Activated naive CD4-positive, alpha-beta T cell treated with anti-CD3 and anti-CD28 coated beads, Interleukin-2, amount 50 U/mL, for 24 hours (primary cell): Measurements from ENCODE around the gene PSMB5.

Experiments
- H3K27ac Mint-ChIP-seq: one replicate; pipeline ENCODE4 v1.8.0; 2021; ENCODE audit warnings: mild to moderate bottlenecking, mixed read lengths
- H3K27me3 Mint-ChIP-seq: one replicate; pipeline ENCODE4 v1.8.0; 2021; ENCODE audit warnings: mixed read lengths
- H3K36me3 Mint-ChIP-seq: one replicate; pipeline ENCODE4 v1.8.0; 2021; ENCODE audit warnings: mixed read lengths
- H3K4me1 Mint-ChIP-seq: one replicate; pipeline ENCODE4 v1.8.0; 2021; ENCODE audit warnings: mixed read lengths
- H3K4me3 Mint-ChIP-seq: one replicate; pipeline ENCODE4 v1.8.0; 2021; ENCODE audit warnings: mild to moderate bottlenecking, mixed read lengths
- H3K9me3 Mint-ChIP-seq: one replicate; pipeline ENCODE4 v1.8.0; 2021; ENCODE audit warnings: mixed read lengths

The PSMB5 gene

GRCh38 chr14:23066855-23067744 lies 32.4 kb upstream of the PSMB5 start:
- no peaks in the 10 kb centered on the region for H3K9me3 Mint-ChIP-seq
- H3K27ac Mint-ChIP-seq, result no peak overlapping the region
- H3K36me3 Mint-ChIP-seq, result peaks cover 21% of the 10 kb centered on the region
- H3K4me3 Mint-ChIP-seq, result no peak overlapping the region
- H3K4me1 Mint-ChIP-seq, result peaks cover 34% of the 10 kb centered on the region
- H3K27me3 Mint-ChIP-seq, result no peaks in the 10 kb centered on the region

- Mint-ChIP-seq H3K9me3 (no peaks in the 10 kb centered on the region), H3K4me3 (no peak overlapping the region), H3K27ac (no peak overlapping the region), H3K4me1 (peaks cover 27% of the 10 kb centered on the region), H3K27me3 (no peaks in the 10 kb centered on the region), H3K36me3 (peaks cover 19% of the 10 kb centered on the region)
These were observed 31.7 kb upstream of the PSMB5 start for GRCh38 chr14:23066368-23066767.

- no peaks in the 10 kb centered on the region for H3K27me3 Mint-ChIP-seq
- H3K4me1 Mint-ChIP-seq, result peaks cover 10% of the 10 kb centered on the region
- H3K9me3 Mint-ChIP-seq, result no peaks in the 10 kb centered on the region
- H3K4me3 Mint-ChIP-seq, result no peak overlapping the region
- peaks cover 19% of the 10 kb centered on the region for H3K36me3 Mint-ChIP-seq
- H3K27ac Mint-ChIP-seq, result no peak overlapping the region
These were observed 28.9 kb upstream of the PSMB5 start for GRCh38 chr14:23063601-23064000.

GRCh38 chr14:23062002-23062401 lies 27.3 kb upstream of the PSMB5 start:
- no peak overlapping the region for H3K27ac Mint-ChIP-seq

GRCh38 chr14:23060536-23061260 lies 26.0 kb upstream of the PSMB5 start:
- Mint-ChIP-seq H3K4me1 (peaks cover 20% of the 10 kb centered on the region), H3K36me3 (peaks cover 17% of the 10 kb centered on the region), H3K4me3 (no peak overlapping the region), H3K27me3 (no peaks in the 10 kb centered on the region), H3K27ac (no peak overlapping the region), H3K9me3 (no peaks in the 10 kb centered on the region)

More at GRCh38 chr14:23062002-23062401, 27.3 kb upstream of the PSMB5 start:
- H3K36me3 Mint-ChIP-seq, result peaks cover 21% of the 10 kb centered on the region
- no peaks in the 10 kb centered on the region for H3K9me3 Mint-ChIP-seq
- no peak overlapping the region for H3K4me3 Mint-ChIP-seq
- H3K27me3 Mint-ChIP-seq, result no peaks in the 10 kb centered on the region
- peaks cover 12% of the 10 kb centered on the region for H3K4me1 Mint-ChIP-seq

DNA sequence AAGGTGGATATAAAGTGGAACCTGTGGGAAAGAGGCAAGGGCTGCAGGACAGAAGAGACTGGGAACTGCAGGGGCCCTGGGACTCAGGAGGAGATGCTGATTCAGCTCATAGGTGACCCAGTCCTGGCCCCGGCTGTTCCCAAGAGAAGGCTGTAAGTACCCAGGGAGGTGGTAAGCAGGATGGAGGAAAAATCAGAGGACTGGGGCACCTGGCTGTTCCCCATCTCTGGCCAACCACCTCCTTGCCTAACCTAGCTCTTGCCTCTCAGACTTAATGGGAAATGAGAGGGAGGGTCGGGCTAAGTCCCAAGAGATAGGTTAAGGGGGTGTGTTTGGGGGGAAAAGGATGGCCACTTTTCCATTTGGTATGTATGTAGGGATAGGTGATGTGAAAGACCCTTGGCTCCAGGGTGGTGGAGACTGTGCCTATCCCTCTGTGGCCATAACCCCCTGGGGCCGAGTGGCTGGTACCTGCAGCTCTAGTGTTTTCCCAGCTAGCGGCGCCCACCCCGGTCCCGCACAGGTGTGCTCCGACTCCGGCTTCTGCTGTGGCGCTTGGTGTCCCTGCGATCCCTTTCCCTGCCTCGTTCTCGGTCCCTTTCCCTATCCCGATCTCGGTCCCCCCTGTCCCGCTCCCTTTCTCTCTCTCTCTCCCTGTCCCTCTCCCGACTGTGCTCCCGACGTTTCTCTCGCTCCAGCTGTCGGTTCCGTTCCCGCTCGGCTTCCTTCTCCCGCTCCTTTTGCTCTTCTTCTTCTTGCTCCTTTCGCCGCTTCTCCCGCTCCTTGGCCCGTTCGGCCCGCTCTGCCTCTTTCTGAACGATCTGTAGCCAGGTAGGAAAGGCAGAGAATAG lies 24.2 kb upstream of the PSMB5 start:
- Mint-ChIP-seq H3K9me3 (no peaks in the 10 kb centered on the region), H3K36me3 (peaks cover 12% of the 10 kb centered on the region), H3K27me3 (no peaks in the 10 kb centered on the region), H3K4me3 (no peak overlapping the region), H3K27ac (no peak overlapping the region), H3K4me1 (peaks cover 18% of the 10 kb centered on the region)

- peak overlapping the region; percentile 23 for H3K27ac Mint-ChIP-seq
- no peaks in the 10 kb centered on the region for H3K27me3 Mint-ChIP-seq
- peaks cover 10% of the 10 kb centered on the region for H3K36me3 Mint-ChIP-seq
- peak overlapping the region; percentile 84 for H3K4me3 Mint-ChIP-seq
- no peaks in the 10 kb centered on the region for H3K9me3 Mint-ChIP-seq
- H3K4me1 Mint-ChIP-seq, result peaks cover 18% of the 10 kb centered on the region
These were observed 23.3 kb upstream of the PSMB5 start for GRCh38 chr14:23057757-23058653.

- peaks cover 18% of the 10 kb centered on the region for H3K4me1 Mint-ChIP-seq
- H3K27ac Mint-ChIP-seq, result peak within 1 kb of the TSS; percentile 71
- H3K36me3 Mint-ChIP-seq, result peaks cover 8% of the 10 kb centered on the region
- no peaks in the 10 kb centered on the region for H3K9me3 Mint-ChIP-seq
- H3K4me3 Mint-ChIP-seq, result peak within 1 kb of the TSS; percentile 87
- H3K27me3 Mint-ChIP-seq, result no peaks in the 10 kb centered on the region
These were observed 22.5 kb upstream of the PSMB5 start, which contains the start of gene CDH24 for GRCh38 chr14:23056956-23057756. Gene CDH24 (minus strand): TSS chr14:23057520. CDS start chr14:23055733, 1,787 bp downstream.

DNA sequence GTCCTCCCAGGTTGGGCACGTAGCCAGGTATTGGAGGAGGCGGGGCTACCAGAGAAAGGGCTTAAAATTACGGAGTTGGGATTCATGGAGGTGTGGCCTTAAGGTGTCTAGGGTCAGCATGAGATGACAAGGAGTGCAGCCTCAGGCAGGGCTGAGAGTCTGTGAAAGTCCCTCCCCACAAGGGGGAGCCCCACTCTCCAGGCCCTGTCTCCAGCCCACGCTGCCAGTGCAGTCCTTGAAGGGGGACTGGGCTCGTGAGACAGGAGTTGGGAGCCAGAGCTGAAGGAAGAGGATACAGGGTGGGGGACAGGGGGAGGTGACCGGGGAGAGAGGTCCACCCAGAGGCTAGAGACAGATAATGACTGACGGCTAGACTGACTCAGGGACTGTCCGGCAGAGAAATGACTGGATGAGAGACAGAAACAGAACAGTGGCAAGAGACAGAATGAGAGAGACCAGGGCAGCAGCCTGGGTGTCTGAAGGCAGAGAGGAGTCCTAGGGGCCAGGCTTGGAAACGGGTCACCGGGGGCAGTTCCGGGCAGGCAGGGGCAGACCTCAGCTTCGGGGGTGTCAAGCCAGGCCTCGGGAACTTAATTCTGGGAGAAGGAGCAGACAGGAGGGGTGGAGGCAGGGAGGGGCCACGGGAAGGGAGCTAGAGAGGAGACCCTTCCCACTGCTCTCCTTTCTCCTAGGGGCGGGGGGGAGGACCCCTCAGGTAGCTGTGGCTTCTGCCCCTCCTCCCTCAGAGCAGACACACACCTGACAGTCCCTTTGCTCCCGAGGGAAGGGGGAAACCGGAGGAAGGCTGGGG lies 21.6 kb upstream of the PSMB5 start:
- Mint-ChIP-seq H3K9me3 (no peaks in the 10 kb centered on the region), H3K36me3 (peaks cover 6% of the 10 kb centered on the region), H3K4me3 (peak overlapping the region; percentile 87), H3K27ac (peak overlapping the region; percentile 71), H3K27me3 (no peaks in the 10 kb centered on the region), H3K4me1 (peaks cover 18% of the 10 kb centered on the region)

GRCh38 chr14:23055621-23056144 lies 21.0 kb upstream of the PSMB5 start:
- no peaks in the 10 kb centered on the region for H3K27me3 Mint-ChIP-seq
- peak overlapping the region; percentile 71 for H3K27ac Mint-ChIP-seq
- H3K36me3 Mint-ChIP-seq, result peaks cover 2% of the 10 kb centered on the region
- peak overlapping the region; percentile 87 for H3K4me3 Mint-ChIP-seq
- no peaks in the 10 kb centered on the region for H3K9me3 Mint-ChIP-seq
- peaks cover 18% of the 10 kb centered on the region for H3K4me1 Mint-ChIP-seq

DNA sequence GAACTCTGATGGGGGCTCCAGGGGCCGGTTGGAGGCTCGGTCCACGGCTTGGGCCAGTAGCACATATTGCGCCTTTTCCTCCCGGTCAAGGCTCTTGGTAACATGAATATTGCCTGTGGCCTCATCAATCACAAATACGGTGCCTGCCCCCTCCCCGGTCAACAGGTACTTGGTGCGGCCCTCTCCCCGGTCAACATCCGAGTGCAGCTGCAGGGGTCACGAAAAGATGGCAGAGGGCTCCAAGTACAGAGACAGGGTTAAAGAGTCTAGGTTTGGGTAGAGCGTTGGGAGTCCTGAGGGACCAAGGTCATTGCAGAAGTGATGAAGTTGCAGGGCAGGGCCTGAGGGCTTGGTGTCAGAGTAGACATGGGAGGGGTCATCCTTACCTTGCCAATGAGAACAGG lies 20.4 kb upstream of the PSMB5 start:
- no peaks in the 10 kb centered on the region for H3K27me3 Mint-ChIP-seq
- H3K36me3 Mint-ChIP-seq, result peaks cover 2% of the 10 kb centered on the region
- peaks cover 18% of the 10 kb centered on the region for H3K4me1 Mint-ChIP-seq
- H3K27ac Mint-ChIP-seq, result no peak overlapping the region
- no peaks in the 10 kb centered on the region for H3K9me3 Mint-ChIP-seq
- H3K4me3 Mint-ChIP-seq, result no peak overlapping the region

DNA sequence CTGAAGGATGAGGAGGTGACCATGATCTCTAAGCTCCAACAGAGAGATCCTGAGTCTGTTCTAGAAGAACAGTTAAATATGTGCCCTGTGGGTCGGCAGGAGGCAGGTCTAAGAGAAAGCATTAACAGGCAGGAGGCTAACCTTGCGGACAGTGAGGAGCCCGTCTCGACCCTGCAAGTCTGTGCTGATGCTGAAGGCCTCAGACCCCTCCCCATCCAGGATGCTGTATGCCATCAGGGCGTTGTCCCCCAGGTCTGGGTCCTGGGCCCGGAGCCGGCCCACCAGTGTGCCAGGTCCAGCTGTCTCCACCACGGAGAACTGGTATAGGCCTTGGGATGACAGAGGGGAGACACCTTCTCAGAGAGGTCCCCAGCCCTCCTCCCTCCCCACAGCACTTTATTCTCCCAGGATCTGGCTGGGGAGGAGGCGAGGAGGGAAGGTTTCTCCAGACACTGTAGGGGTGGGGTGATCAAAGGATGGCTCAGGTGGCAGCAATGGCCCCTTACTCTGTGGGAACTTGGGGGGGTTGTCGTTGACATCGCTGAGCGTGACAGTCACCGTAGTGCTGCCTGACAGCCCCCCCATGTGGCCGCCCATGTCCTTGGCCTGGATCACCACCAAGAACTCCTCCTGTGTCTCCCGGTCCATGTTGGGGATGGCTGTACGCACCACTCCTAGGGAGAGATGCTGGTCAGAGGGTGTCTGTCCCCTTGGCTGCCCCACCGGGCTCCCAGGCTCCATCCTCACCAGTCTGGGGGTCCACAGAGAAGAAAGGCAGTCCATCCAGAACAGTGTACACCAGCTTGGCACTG lies 19.5 kb upstream of the PSMB5 start:
- H3K36me3 Mint-ChIP-seq, result peaks cover 2% of the 10 kb centered on the region
- peaks cover 18% of the 10 kb centered on the region for H3K4me1 Mint-ChIP-seq
- H3K27ac Mint-ChIP-seq, result no peak overlapping the region
- H3K4me3 Mint-ChIP-seq, result no peak overlapping the region
- no peaks in the 10 kb centered on the region for H3K27me3 Mint-ChIP-seq
- no peaks in the 10 kb centered on the region for H3K9me3 Mint-ChIP-seq
